Vagina (tissue), 2 donors: ENCODE results near the gene ST8SIA5. TPM values are rescaled to one million over a fixed set of nuclear protein-coding genes. Genes with fewer than 3 reads are reported as not detected.

Source experiments
- DNase-seq, 2 donors: peaks; one replicate each; pipeline ENCODE4 v3.0.0-alpha.2; 2017; ENCODE audit errors: extremely low spot score in 2 of 2
- H3K27ac ChIP-seq: fragments of 200-600 bp; sonication (generic); one replicate; pipeline ENCODE4 v1.5.1; 2019
- H3K27me3 ChIP-seq: fragments of 200-600 bp; sonication (generic); one replicate; pipeline ENCODE4 v1.5.1; 2019
- H3K36me3 ChIP-seq, 2 donors: fragments of 200-600 bp; sonication (generic); one replicate each; pipeline ENCODE4 v1.5.1; 2017 to 2019
- H3K4me1 ChIP-seq: fragments of 200-600 bp; sonication (generic); one replicate; pipeline ENCODE4 v1.5.1; 2019
- H3K4me3 ChIP-seq, 2 donors: fragments of 200-600 bp; sonication (generic); 1 replicate in 1 of 2; 2 replicates in 1 of 2; pipeline ENCODE4 v1.5.1; 2016 to 2019
- H3K9me3 ChIP-seq: fragments of 200-600 bp; sonication (generic); one replicate; pipeline ENCODE4 v1.5.1; 2019
- CTCF ChIP-seq, 3 experiments: fragments of 450-650 bp in 2 of 3; fragments of 200-600 bp in 1 of 3; sonication (generic) in 1 of 3; IDR thresholded peaks; one replicate each; pipeline ENCODE4 v1.5.1; 2017 to 2019; ENCODE audit warnings: antibody characterized with exemption in 3 of 3, mild to moderate bottlenecking in 2 of 3, moderate library complexity in 2 of 3
- POLR2A ChIP-seq, 2 donors: fragments of 450-650 bp; IDR thresholded peaks; one replicate each; pipeline ENCODE4 v1.6.1; 2017; ENCODE audit warnings: antibody characterized with exemption in 2 of 2, mild to moderate bottlenecking in 2 of 2, moderate library complexity in 2 of 2
- POLR2AphosphoS5 ChIP-seq, 2 donors: sonication (generic); formaldehyde crosslinking; IDR thresholded peaks; one replicate each; pipeline ENCODE4 v1.9.0; 2017; ENCODE audit warnings: antibody characterized with exemption in 2 of 2, mild to moderate bottlenecking in 2 of 2, low read depth in 1 of 2; ENCODE audit not compliant: insufficient read depth in 1 of 2
- intact Hi-C: fragments of 100-400 bp; cut with DNase I; formaldehyde crosslinking; loops from one replicate; pipeline ENCODE4 v1.15.1; 2023
- total RNA-seq: library from RNA; depleted of rRNA; stranded (reverse); fragments of >200 nt; gene quantifications from one replicate; pipeline ENCODE4 v1.2.3, GENCODE V29; 2016

Gene ST8SIA5
- total RNA-seq, 1 donor from 2014 or later: not detected

GRCh38 chr18:46641917-46642316 is 114.9 kb downstream of the ST8SIA5 start:
- DNase-seq: no peak
- Histone ChIP-seq H3K36me3 (no peaks in the 10 kb centered on the region), H3K4me3 (no peak overlapping the region), H3K9me3 (no peaks in the 10 kb centered on the region), H3K27ac (no peak overlapping the region), H3K4me1 (no peaks in the 10 kb centered on the region), H3K27me3 (no peaks in the 10 kb centered on the region)
- no peak for TF ChIP-seq CTCF (IDR thresholded peaks at IDR 0.05)
- no peak for TF ChIP-seq POLR2AphosphoS5 (IDR thresholded peaks at IDR 0.05; ENCODE audit: insufficient read depth in 1 of 2, low read depth in 1 of 2)
- no peak for TF ChIP-seq POLR2A (IDR thresholded peaks at IDR 0.05)
- intact Hi-C loops: no loop called here

GRCh38 chr18:46639386-46639785 is 117.5 kb downstream of the ST8SIA5 start:
- no peak for DNase-seq
- no peak for TF ChIP-seq POLR2A (IDR thresholded peaks at IDR 0.05)
- TF ChIP-seq POLR2AphosphoS5 (IDR thresholded peaks at IDR 0.05; ENCODE audit: insufficient read depth in 1 of 2, low read depth in 1 of 2): no peak
- TF ChIP-seq CTCF (IDR thresholded peaks at IDR 0.05): no peak
- intact Hi-C loops: no loop called here

GRCh38 chr18:46636040-46636630 is 120.7 kb downstream of the ST8SIA5 start:
- TF ChIP-seq CTCF (IDR thresholded peaks at IDR 0.05) (no peak), POLR2A (IDR thresholded peaks at IDR 0.05) (no peak), POLR2AphosphoS5 (IDR thresholded peaks at IDR 0.05; ENCODE audit: insufficient read depth in 1 of 2, low read depth in 1 of 2) (no peak)
- DNase-seq: peak; percentile 72 to 74
- Histone ChIP-seq H3K4me3 (no peak overlapping the region), H3K4me1 (no peaks in the 10 kb centered on the region), H3K36me3 (no peaks in the 10 kb centered on the region), H3K9me3 (no peaks in the 10 kb centered on the region), H3K27ac (no peak overlapping the region), H3K27me3 (no peaks in the 10 kb centered on the region)
- intact Hi-C loops: no loop called here

More at GRCh38 chr18:46639386-46639785, 117.5 kb downstream of the ST8SIA5 start:
- H3K4me1 ChIP-seq: no peaks in the 10 kb centered on the region
- no peaks in the 10 kb centered on the region for H3K27me3 ChIP-seq
- no peak overlapping the region for H3K4me3 ChIP-seq
- H3K27ac ChIP-seq: no peak overlapping the region
- H3K36me3 ChIP-seq: no peaks in the 10 kb centered on the region
- no peaks in the 10 kb centered on the region for H3K9me3 ChIP-seq

- no peaks in the 10 kb centered on the region for H3K27me3 ChIP-seq
- no peaks in the 10 kb centered on the region for H3K4me1 ChIP-seq
- H3K9me3 ChIP-seq: no peaks in the 10 kb centered on the region
- intact Hi-C loops: no loop called here
- H3K27ac ChIP-seq: no peak overlapping the region
- no peak for TF ChIP-seq CTCF (IDR thresholded peaks at IDR 0.05)
- TF ChIP-seq POLR2AphosphoS5 (IDR thresholded peaks at IDR 0.05; ENCODE audit: insufficient read depth in 1 of 2, low read depth in 1 of 2): no peak
- TF ChIP-seq POLR2A (IDR thresholded peaks at IDR 0.05): no peak
- no peaks in the 10 kb centered on the region for H3K36me3 ChIP-seq
- peak in 1 of 2 donors; percentile 49 for DNase-seq
- H3K4me3 ChIP-seq: no peak overlapping the region
Observed at GRCh38 chr18:46632401-46633071, 124.3 kb downstream of the ST8SIA5 start.

GRCh38 chr18:46630991-46631390 is 125.9 kb downstream of the ST8SIA5 start:
- DNase-seq: peak in 1 of 2 donors; percentile 65
- intact Hi-C loops: no loop called here
- no peaks in the 10 kb centered on the region for H3K4me1 ChIP-seq
- no peaks in the 10 kb centered on the region for H3K36me3 ChIP-seq
- TF ChIP-seq POLR2AphosphoS5 (IDR thresholded peaks at IDR 0.05; ENCODE audit: insufficient read depth in 1 of 2, low read depth in 1 of 2) (no peak), POLR2A (IDR thresholded peaks at IDR 0.05) (no peak), CTCF (IDR thresholded peaks at IDR 0.05) (no peak)
- no peak overlapping the region for H3K4me3 ChIP-seq
- no peak overlapping the region for H3K27ac ChIP-seq
- no peaks in the 10 kb centered on the region for H3K27me3 ChIP-seq
- no peaks in the 10 kb centered on the region for H3K9me3 ChIP-seq
